Amygdala (tissue), 56 donors: Measurements from ENCODE around the gene TSPAN14.
"Not testable (repeated sequence)": the region's sequence is repeated elsewhere in the genome, so short reads cannot be mapped to it uniquely, and the experiment has no call there.

Experiments used
- DNase-seq, 56 donors: peaks; one replicate each; lab custom pipeline; 2025; lab: John Stamatoyannopoulos, UW

Gene TSPAN14

DNA sequence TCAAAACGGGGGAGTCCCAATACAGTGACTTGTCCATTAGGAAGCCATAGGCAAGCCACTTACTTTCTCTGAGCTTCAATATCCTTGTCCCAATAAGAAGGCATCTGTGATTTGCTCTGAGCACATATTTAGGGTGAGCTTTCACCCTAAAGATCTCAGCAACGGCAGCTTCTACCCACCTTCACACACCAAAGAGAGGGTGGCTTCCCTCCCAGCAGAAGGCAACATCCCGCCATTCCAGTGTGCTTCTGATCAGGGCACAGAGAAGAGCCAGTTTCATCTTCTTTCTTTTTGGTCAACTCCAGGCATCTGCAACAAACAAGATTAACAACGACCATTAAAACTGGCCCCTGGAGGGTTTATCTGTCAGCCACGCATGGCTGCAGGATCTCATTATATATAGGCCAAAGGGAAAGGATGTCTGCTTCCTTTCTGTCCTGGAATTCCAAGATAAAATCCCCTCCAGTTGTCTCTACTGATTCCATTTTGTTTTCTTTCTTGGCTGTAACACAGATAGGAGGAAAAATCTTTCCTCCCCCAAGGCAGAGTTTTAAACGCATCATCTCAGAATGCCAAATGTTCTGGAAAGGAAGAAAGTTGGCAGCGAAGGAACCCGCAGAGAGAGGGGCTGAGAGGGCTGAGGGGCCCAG, 83.1 kb downstream of the TSPAN14 start:
- no peak for DNase-seq

DNA sequence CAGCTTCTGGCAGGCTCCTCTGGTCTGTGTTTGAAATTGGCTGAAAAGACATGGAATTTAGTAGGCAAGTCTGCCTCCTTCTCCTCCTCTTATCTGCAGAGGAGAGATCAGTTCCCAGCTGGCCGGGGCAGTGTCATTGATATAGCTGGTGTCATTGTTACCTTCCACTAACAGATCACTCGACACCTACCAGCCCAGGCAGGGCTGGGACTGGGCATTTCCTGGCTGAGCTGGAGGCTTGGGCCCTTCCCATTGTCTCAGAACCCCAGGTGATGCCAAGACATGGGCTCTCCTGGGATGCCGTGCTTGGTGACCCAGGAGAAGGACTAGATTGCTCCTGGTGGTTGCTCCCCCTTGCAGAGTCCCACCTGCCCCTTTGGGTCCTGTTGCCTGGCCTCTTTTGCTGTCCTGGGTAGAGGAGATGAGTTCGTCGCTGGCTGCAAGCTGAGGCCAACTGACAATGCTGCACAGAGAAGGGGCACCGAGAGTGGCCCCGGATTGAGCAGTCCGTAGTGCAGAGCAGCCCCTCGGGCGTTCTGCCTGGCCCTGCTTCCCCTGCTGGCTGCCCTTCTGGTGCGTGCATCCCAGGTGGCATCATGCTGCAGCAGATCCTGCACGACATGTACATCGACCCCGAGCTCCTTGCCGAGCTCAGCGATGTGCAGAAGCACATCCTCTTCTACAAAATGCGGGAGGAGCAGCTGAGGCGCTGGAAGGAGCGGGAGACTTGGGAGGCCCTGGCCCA, 83.8 kb downstream of the TSPAN14 start, which contains the start of gene SH2D4B:
TSS of gene SH2D4B (plus strand) at position 167 of the 745 bp plus-strand sequence. CDS start at position 597, 430 bp downstream.
- DNase-seq: no peak

DNA sequence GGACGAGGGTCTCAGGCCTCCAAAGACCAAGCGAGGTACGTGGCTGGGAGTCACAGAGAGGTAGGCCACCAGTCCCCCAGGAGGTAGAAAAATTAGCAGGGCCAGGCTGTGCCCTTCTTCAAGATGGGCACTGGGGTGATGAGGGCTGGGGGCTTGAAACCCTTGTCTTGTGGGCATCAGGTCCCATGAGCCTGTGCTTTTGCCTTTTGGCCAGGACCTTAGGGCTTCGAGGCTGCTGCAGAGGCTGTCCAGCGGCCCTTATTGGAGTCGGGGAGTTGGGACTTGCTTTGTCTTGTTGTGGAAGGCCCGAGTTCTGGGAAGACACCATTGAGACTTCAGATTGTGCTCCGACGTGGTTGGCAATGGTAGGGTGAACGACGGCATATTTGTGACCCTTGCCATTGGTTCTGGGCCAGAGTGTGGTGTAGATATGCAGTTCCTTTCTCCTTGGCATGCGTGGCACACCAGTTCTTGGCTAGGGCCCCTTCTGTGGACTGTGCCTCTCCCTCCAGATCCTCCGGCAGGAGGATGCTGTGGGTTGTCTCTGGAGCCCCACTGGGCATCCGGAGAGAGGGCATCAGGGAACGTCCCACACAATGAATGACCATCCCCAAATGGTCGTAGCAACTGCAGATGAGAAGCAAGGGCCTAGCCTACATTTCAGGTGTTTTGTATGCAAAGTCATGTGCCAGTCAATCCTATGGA, 84.5 kb downstream of the TSPAN14 start:
- DNase-seq: no peak

DNA sequence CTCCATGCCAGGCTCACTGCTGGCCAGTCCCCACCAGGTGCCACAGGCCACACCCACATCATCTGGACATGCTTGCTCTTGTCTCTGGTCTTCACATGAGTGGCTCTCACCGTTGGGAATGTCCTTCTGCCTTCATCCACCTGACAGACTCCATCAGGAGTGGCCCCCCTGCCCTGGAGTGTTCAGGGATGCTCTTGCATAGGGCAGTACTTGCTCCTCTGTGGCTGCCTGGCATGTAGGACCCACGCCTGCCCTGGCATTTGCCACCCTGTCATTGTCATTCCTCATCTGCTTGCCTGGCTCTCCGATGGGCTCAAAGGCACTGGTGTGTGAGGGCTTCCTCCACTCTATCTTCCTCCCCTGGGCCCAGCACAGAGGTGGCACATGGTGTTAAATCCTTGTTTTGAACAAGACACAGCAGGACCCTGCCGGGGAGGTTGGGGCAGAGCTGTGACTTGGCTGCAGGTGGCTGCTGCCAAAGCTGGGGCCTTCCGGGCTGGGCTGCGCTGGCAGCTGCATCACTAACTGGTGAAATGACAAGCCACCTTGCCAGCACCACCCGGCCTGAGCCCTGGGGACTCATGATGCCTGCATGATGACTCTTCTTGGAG, 85.4 kb downstream of the TSPAN14 start:
- DNase-seq: no peak

GRCh38 chr10:80540136-80540535, 86.0 kb downstream of the TSPAN14 start:
- no peak for DNase-seq

GRCh38 chr10:80540618-80540980, 86.5 kb downstream of the TSPAN14 start:
- DNase-seq: no peak

DNA sequence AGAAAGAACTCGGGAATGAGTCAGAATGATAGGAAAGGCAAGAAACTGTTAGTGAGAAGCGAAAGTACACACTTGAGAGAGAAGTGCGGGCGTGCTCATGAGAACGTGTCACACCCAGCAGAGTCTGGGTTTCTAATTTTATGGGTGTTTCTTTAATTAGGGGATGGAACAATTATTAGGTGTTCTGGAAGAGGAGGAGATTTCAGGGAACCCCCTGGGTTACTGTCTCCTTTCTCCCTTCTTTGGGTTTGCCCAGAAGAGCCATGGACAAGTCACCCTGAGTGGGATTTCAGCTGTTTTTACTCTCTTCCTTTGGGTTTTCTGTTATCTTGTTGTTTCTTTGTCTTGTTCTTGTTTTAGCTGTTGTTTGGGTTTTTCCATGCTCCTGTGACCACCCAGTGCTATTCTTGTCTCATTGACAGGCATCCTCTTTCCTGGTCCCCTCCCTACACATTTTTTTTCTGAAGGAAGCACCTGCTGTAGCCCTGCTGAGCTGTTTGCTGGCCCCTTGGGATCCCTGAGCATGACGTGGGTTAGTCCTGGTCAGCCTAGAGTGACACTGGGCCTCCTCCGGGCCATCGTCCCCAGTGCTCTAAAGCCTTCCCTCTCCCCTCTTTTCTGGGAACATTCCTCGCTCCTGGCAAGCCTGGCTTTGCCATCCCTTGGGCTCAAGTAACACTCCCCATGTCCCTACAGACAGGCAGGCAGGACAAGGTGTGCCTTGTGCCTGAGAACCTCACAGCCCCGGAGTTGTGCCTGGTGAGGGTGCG, 87.1 kb downstream of the TSPAN14 start:
- no peak for DNase-seq

- no peak for DNase-seq
These were observed 87.9 kb downstream of the TSPAN14 start for GRCh38 chr10:80542053-80542452.

DNA sequence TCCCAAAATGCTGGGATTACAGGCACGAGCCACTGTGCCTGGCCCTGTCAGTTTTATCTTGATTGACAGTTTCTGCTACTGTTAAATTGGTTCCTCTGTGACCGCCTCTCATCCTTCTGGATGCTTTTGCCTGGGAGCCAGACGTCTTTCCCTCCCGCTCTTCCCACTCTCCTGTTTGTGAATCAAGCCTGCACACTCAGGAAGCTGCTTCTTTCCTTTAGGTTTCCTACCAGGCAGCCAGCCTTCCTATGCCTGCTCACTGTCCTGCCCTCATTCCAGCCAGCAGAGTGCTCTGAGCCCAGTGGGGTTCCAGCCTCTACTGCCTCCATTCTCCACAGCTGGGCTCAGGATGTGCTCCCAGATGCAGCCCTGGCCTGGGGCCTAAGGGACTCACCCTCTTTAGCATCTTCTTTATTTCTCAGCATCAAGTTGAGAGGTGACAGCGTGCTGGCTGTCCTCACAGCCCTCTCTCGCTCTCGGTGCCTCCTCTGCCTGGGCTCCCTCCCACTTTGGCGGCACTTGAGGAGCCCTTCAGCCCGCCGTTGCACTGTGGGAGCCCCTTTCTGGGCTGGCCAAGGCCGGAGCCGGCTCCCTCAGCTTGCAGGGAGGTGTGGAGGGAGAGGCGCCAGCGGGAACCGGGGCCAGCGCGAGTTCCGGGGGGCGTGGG, 88.7 kb downstream of the TSPAN14 start:
- peak in 4 of 56 donors; percentile 19 to 47 (median 28) for DNase-seq

DNA sequence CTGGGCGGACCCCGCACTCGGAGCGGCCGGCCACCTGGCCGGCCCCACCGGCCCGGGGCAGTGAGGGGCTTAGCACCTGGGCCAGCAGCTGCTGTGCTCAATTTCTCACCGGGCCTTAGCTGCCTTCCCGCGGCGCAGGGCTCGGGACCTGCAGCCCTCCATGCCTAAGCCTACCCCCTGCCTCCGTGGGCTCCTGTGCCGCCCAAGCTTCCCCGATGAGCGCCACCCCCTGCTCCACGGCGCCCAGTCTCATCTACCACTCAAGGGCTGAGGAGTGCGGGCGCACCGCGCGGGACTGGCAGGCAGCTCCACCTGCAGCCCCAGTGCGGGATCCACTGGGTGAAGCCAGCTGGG, 89.2 kb downstream of the TSPAN14 start:
- DNase-seq: not testable (repeated sequence)

- DNase-seq: no peak
These were observed 90.3 kb downstream of the TSPAN14 start for GRCh38 chr10:80544316-80544953.

DNA sequence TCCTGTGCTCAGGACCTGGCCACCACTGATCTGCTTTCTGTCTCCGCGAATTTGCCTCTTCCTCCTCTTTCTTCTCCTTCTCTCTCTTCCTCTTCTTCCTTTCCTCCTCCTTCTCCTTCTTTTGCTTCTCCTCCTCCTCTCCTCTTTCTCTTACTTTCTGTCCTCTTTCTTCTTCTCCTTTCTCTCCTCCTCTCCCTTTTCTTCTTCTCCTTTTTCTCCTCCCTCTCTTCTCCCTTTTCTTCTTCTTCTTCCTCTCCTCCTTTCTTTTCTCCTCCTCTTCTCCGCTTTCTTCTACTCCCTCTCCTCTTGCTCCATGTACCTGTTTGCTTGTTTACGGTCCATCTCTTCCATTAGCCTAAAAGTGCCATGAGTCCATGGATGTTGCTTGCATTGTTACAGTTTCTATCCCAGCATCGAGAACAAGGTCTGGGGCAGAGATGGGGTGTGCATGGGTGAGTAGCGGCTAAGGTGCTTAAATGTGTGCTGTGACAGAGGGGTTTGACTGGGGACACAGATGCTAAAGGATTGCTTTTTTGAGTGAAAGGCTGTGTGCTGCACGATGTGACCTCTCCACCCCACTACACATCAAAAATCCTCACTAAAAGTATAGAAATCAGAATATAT, 91.3 kb downstream of the TSPAN14 start:
- DNase-seq: no peak

GRCh38 chr10:80552151-80552646, 98.1 kb downstream of the TSPAN14 start:
- no peak for DNase-seq

- DNase-seq: no peak
These were observed 99.3 kb downstream of the TSPAN14 start for GRCh38 chr10:80553436-80553835.

DNA sequence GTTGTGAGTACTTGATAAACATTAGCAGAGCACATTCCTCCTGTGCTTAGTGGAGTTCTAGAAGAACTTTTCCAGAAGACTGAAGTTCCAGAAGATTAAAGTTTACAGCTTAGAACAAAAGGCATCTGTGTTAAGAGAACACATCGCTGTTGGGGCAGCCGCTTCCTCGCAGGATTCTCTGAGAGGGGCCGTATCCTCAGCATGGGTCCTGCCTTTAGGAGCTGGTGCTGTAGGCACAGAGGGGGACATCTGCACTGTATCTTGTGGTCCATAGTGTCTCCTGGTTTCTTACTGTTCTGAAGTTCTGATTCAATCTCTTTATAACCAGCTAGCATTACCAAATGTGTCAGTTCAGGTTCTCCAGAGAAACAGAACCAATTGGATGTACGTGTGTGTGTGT, 99.9 kb downstream of the TSPAN14 start:
- no peak for DNase-seq

- no peak for DNase-seq
These were observed 101.3 kb downstream of the TSPAN14 start for GRCh38 chr10:80555415-80555814.

DNA sequence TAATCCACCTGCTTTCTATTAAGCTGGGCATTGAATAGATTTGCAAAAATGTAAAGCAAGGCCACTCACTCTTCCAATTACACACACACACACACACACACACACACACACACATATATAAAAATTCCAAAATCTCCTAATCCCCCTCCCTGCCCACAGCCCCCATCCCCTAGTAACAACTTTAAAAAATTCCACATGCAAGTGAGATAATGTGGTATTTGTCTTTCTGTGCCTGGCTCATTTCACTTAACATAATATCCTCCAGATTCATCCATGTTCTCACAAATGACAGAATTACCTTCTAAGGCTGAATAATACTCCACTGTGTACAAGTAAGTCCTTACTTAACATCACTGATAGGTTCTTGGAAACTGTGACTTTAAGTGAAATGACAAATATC, 107.8 kb downstream of the TSPAN14 start:
- no peak for DNase-seq

- DNase-seq: no peak
These were observed 113.2 kb downstream of the TSPAN14 start for GRCh38 chr10:80567292-80567691.
